ENCODE results near the gene NSRP1. TPM values are rescaled to one million over a fixed set of nuclear protein-coding genes. Genes with fewer than 3 reads are reported as not detected.

NSRP1 gene
- total and polyA plus RNA-seq, 2 donors (not counting 3 experiments of a cell fraction or from before 2014, with no cell fraction given), result 11.2 to 29.1 TPM

GRCh38 chr17:30116345-30116660 is 313 bp upstream of the NSRP1 start:
- TF ChIP-seq FOS (IDR thresholded peaks at IDR 0.05; ENCODE audit: borderline replicate concordance, insufficient read depth, low read length), result no peak
- TF ChIP-seq POLR2A (IDR thresholded peaks at IDR 0.05; ENCODE audit: low read depth, low read length), result no peak
- no peak for TF ChIP-seq MYC (IDR thresholded peaks at IDR 0.05; ENCODE audit: low read depth, low read length)
- TF ChIP-seq EZH2 (IDR thresholded peaks at IDR 0.05; ENCODE audit: borderline replicate concordance, low read depth, low read length, severe bottlenecking), result no peak
- TF ChIP-seq JUN (IDR thresholded peaks at IDR 0.05; ENCODE audit: borderline replicate concordance, insufficient read depth, insufficient read length, low read depth), result no peak
- no peak for TF ChIP-seq POLR2AphosphoS5 (IDR thresholded peaks at IDR 0.05; ENCODE audit: insufficient read depth, low read depth, low read length)
- TF ChIP-seq MAX (IDR thresholded peaks at IDR 0.05; ENCODE audit: insufficient read depth, insufficient read length), result no peak
- TF ChIP-seq CTCF (IDR thresholded peaks at IDR 0.05; ENCODE audit: extremely low read depth in 1 of 2, insufficient read depth in 1 of 2, low read depth in 1 of 2, low read length in 2 of 2), result no peak
- no peak for TF ChIP-seq GATA2 (IDR thresholded peaks at IDR 0.05; ENCODE audit: insufficient read depth, insufficient read length, low read depth, low read length)
- no peaks in the 10 kb centered on the region for H3K27me3 ChIP-seq (ENCODE audit: control insufficient read depth in 2 of 2, insufficient read depth in 2 of 2, low read length in 2 of 2)
- ChIA-PET POLR2A (interaction anchor here (0.7 kb wide), 1 partner anchor 25 kb away, joined by 4 read pairs; no protein-coding TSS in a partner anchor), CTCF (no interaction called here)
- peak overlapping the region; percentile 73 for H2AFZ ChIP-seq (ENCODE audit: low read depth, low read length)
- no peaks in the 10 kb centered on the region for H3K9me1 ChIP-seq (replicated peaks; ENCODE audit: control insufficient read depth, extremely low read depth, insufficient read depth, low read length)
- no peaks in the 10 kb centered on the region for H4K20me1 ChIP-seq (replicated peaks; ENCODE audit: control insufficient read depth, extremely low read depth, insufficient read depth, low read length)
- H3K36me3 ChIP-seq (ENCODE audit: control insufficient read depth in 2 of 2, extremely low read depth in 1 of 2, insufficient read depth in 2 of 2, low read length in 2 of 2), result peaks cover 0 to 4% of the 10 kb centered on the region in 2 experiments
- no peak for DNase-seq (ENCODE audit: low read depth, low spot score)
- peak overlapping the region; percentile 25 to 92 (median 81) for H3K4me3 ChIP-seq (replicated peaks in 1 of 3; ENCODE audit: insufficient read depth in 1 of 3, low read depth in 1 of 3, low read length in 3 of 3)
- no peaks in the 10 kb centered on the region for H3K9me3 ChIP-seq (replicated peaks; ENCODE audit: control insufficient read depth, insufficient read depth, low read length)
- H3K79me2 ChIP-seq (ENCODE audit: control insufficient read depth, insufficient read depth, low read length), result peaks cover 44% of the 10 kb centered on the region
- BruUV-seq (replicated peaks), result TSS peak; percentile 94
- intact Hi-C loops (cut with micrococcal nuclease), result loop anchor here (1.0 to 10.0 kb wide), 3 partner anchors 12 to 598 kb away; no protein-coding TSS in a partner anchor
- peaks cover 14% of the 10 kb centered on the region for H3K4me1 ChIP-seq (ENCODE audit: control insufficient read depth, extremely low read depth, insufficient read depth, low read length)
- peak overlapping the region; percentile 99 for H3K9ac ChIP-seq (replicated peaks; ENCODE audit: extremely low read depth, insufficient read depth, low read length)
- dilution Hi-C loops (cut with MboI; ENCODE audit: extremely low pct_ligation_motif_present, low sequenced_read_pairs), result no loop called here
- H3K4me2 ChIP-seq (ENCODE audit: insufficient read depth, low read length), result peak overlapping the region; percentile 66
- FAIRE-seq, result no peak
- peak overlapping the region; percentile 96 for H3K27ac ChIP-seq (ENCODE audit: insufficient read depth, low read depth, low read length)

Data from endothelial cell of umbilical vein (primary cell).